ENCODE data around the gene PNPLA3.

PNPLA3 gene

DNA sequence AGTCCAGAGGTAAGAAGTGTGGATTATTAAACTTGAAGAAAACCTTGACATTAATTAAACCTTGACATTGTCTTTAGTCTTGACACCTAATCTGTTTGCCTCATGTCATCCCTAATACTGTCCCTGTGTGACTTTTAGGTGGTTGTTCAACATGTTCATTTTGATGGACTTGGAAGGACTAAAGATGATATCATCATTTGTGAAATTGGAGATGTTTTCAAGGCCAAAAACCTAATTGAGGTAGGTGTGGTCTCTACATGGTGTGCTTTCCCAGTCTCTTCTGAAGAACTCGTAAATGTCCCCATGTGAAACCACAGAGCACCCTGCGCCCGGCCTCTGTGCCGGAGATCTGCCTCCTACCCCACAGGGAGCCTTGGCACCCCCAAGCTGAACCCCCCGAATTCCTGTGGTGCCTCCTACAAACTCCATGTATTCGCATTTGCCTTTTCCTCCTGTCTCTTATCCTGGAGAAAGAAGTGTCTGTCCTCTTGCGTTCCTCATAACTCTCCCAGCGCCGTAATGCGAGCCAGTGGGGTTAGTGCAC lies 40.8 kb downstream of the PNPLA3 start:
- Histone ChIP-seq H3K4me2 (ENCODE audit: low read length) (no peak overlapping the region), H3K36me3 (ENCODE audit: control insufficient read depth, low read length) (peaks cover 54% of the 10 kb centered on the region), H3K79me2 (ENCODE audit: control insufficient read depth, low read length) (peaks cover 31% of the 10 kb centered on the region), H3K4me3 (ENCODE audit: low read length) (no peak overlapping the region), H3K9me2 (replicated peaks; ENCODE audit: control insufficient read depth, low read length) (no peaks in the 10 kb centered on the region), H3K27ac (ENCODE audit: low read depth, low read length) (no peak overlapping the region), H4K20me1 (ENCODE audit: control insufficient read depth, insufficient read depth, low read depth, low read length) (no peaks in the 10 kb centered on the region), H3K9me3 (ENCODE audit: control insufficient read depth, insufficient read depth, low read length) (no peaks in the 10 kb centered on the region), H3F3A (ENCODE audit: control insufficient read depth, insufficient read depth) (no peaks in the 10 kb centered on the region; the same call in 1 of the 2 replicates), H3K4me1 (ENCODE audit: control insufficient read depth, low read length) (no peaks in the 10 kb centered on the region), H3K27me3 (ENCODE audit: control insufficient read depth, low read length) (no peaks in the 10 kb centered on the region)
- TF ChIP-seq EZH2phosphoT487 (IDR thresholded peaks at IDR 0.05; ENCODE audit: borderline replicate concordance, low read length): no peak
- TF ChIP-seq, protein P1, sequence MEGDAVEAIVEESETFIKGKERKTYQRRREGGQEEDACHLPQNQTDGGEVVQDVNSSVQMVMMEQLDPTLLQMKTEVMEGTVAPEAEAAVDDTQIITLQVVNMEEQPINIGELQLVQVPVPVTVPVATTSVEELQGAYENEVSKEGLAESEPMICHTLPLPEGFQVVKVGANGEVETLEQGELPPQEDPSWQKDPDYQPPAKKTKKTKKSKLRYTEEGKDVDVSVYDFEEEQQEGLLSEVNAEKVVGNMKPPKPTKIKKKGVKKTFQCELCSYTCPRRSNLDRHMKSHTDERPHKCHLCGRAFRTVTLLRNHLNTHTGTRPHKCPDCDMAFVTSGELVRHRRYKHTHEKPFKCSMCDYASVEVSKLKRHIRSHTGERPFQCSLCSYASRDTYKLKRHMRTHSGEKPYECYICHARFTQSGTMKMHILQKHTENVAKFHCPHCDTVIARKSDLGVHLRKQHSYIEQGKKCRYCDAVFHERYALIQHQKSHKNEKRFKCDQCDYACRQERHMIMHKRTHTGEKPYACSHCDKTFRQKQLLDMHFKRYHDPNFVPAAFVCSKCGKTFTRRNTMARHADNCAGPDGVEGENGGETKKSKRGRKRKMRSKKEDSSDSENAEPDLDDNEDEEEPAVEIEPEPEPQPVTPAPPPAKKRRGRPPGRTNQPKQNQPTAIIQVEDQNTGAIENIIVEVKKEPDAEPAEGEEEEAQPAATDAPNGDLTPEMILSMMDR (IDR thresholded peaks at IDR 0.05; ENCODE audit: low read depth, low read length, poor library complexity, severe bottlenecking): no peak

- Histone ChIP-seq H3K36me3 (ENCODE audit: control insufficient read depth, low read length) (peaks cover 76% of the 10 kb centered on the region), H3K27me3 (ENCODE audit: control insufficient read depth, low read length) (no peaks in the 10 kb centered on the region), H3K79me2 (ENCODE audit: control insufficient read depth, low read length) (peaks cover 5% of the 10 kb centered on the region), H3K27ac (ENCODE audit: low read depth, low read length) (no peak overlapping the region), H3K4me2 (ENCODE audit: low read length) (no peak overlapping the region), H3K4me3 (ENCODE audit: low read length) (no peak overlapping the region), H3F3A (ENCODE audit: control insufficient read depth, insufficient read depth) (no peaks in the 10 kb centered on the region), H4K20me1 (ENCODE audit: control insufficient read depth, insufficient read depth, low read depth, low read length) (no peaks in the 10 kb centered on the region), H3K9me2 (replicated peaks; ENCODE audit: control insufficient read depth, low read length) (no peaks in the 10 kb centered on the region), H3K9me3 (ENCODE audit: control insufficient read depth, insufficient read depth, low read length) (no peaks in the 10 kb centered on the region), H3K4me1 (ENCODE audit: control insufficient read depth, low read length) (no peaks in the 10 kb centered on the region)
- TF ChIP-seq, protein P1 (IDR thresholded peaks at IDR 0.05; ENCODE audit: low read depth, low read length, poor library complexity, severe bottlenecking): no peak
Measured at GRCh38 chr22:43967069-43967468, 43.5 kb downstream of the PNPLA3 start.

DNA sequence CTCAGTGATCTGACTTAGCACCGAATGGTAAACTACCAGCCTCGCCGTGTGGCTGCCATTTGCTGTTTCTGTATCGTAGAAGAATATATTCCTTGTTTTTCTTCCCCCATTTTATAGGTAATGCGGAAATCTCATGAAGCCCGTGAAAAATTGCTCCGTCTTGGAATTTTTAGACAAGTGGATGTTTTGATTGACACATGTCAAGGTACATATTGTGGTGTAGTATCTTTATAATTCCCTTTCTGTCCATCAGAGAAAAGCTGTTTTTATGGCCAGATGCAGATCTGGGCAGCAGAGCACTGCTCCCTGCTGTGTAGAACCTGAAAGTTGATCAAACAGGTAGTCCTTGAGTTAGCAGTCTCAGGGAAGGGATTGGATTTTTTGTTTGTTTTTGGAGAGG lies 45.0 kb downstream of the PNPLA3 start:
- Histone ChIP-seq H3K27ac (ENCODE audit: low read depth, low read length) (no peak overlapping the region), H3K9me3 (ENCODE audit: control insufficient read depth, insufficient read depth, low read length) (no peaks in the 10 kb centered on the region), H3K4me3 (ENCODE audit: low read length) (no peak overlapping the region), H3K79me2 (ENCODE audit: control insufficient read depth, low read length) (no peaks in the 10 kb centered on the region), H3K4me1 (ENCODE audit: control insufficient read depth, low read length) (no peaks in the 10 kb centered on the region), H3K4me2 (ENCODE audit: low read length) (no peak overlapping the region), H3K36me3 (ENCODE audit: control insufficient read depth, low read length) (peaks cover 83% of the 10 kb centered on the region), H3F3A (ENCODE audit: control insufficient read depth, insufficient read depth) (no peaks in the 10 kb centered on the region), H4K20me1 (ENCODE audit: control insufficient read depth, insufficient read depth, low read depth, low read length) (no peaks in the 10 kb centered on the region), H3K27me3 (ENCODE audit: control insufficient read depth, low read length) (no peaks in the 10 kb centered on the region), H3K9me2 (replicated peaks; ENCODE audit: control insufficient read depth, low read length) (no peaks in the 10 kb centered on the region)
- no peak for TF ChIP-seq EZH2phosphoT487 (IDR thresholded peaks at IDR 0.05; ENCODE audit: borderline replicate concordance, low read length)
- TF ChIP-seq, protein P1 (IDR thresholded peaks at IDR 0.05; ENCODE audit: low read depth, low read length, poor library complexity, severe bottlenecking): no peak
